HG03442 (cell line): ENCODE measurements around the gene SUGCT.

Source experiments
- ATAC-seq: cut with Tn5 transposase; IDR thresholded peaks from one replicate; pipeline ENCODE4 v1.9.1; 2021; ENCODE audit warnings: mild to moderate bottlenecking, moderate library complexity; ENCODE audit not compliant: unreplicated experiment

The SUGCT gene

GRCh38 chr7:40884241-40884640, 749.4 kb downstream of the SUGCT start:
- no peak for ATAC-seq

DNA sequence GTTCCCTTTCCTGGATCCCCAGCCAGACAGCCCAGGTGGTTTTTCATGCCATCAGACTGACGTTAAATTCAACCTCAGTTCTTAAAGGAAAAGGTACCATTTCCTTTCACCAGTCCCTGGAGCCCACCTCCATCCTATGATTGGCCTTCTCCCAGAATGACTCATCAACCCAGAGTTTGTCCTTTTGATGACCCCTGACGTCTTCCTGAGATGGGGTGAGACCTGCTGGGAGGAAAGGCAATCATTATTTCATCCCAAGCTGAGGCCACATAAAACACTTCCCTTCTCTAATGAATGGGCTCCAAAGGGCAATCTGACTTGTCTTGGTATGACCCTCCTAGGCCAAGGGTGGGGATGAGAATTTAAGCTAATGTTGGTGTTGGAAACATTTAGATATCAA, 750.7 kb downstream of the SUGCT start:
- ATAC-seq: no peak

DNA sequence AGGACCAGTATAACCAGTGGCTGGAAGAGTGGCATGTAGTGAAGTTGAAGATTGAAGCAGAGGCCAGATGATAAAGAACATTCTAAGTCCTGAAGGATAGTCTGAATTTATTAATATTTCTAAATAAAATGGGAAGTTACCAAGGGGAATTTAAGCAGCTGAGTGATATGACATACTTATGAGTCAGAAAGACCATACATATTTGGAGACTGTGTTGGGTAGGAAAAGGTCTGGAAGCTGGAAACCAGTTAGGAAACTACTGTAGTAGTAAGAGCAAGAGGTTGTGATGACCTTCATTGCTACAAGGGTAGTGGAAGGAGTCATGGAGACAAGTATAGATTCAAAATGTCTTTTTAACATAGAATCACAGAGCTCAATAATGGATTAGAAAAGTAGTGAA, 752.3 kb downstream of the SUGCT start:
- ATAC-seq: no peak

DNA sequence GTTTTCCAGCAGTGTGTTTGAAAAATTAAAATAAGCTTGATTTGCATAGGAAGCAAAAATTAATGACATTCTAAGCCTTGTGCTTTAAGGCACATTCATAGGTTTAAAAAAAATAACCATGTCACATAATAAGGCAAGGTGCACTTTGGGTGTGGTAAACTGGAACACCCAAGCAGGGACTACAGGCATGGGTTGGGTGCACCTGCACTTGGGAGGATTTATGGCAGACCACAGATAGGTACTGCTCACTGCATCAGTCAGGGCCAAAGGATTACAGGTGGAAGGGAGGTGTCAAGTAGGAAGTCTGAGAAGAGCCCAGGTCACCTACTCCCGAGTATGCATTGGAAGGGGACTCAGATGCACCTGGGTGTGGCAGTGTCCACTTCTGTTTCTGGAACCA, 753.7 kb downstream of the SUGCT start:
- no peak for ATAC-seq

- ATAC-seq: no peak
Measured at GRCh38 chr7:40889099-40889498, 754.3 kb downstream of the SUGCT start.

DNA sequence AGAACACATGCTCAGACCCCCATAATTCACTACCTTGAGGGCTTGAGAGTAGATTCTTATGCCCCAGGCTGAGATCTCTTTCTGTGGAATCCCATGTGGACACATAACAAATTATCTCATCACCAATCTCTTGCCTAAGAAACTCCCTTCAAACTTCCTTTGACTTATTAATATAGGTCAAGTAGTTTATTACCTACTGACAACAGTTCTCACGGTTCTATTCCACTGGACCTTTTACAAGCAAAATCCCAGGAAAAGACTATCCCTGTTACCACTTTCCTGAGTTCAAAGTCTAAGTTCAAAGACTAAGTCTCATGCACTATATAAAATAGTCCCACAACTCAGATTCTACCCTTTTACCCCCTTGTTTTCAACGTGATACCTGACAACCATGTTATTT, 754.7 kb downstream of the SUGCT start:
- ATAC-seq: no peak

DNA sequence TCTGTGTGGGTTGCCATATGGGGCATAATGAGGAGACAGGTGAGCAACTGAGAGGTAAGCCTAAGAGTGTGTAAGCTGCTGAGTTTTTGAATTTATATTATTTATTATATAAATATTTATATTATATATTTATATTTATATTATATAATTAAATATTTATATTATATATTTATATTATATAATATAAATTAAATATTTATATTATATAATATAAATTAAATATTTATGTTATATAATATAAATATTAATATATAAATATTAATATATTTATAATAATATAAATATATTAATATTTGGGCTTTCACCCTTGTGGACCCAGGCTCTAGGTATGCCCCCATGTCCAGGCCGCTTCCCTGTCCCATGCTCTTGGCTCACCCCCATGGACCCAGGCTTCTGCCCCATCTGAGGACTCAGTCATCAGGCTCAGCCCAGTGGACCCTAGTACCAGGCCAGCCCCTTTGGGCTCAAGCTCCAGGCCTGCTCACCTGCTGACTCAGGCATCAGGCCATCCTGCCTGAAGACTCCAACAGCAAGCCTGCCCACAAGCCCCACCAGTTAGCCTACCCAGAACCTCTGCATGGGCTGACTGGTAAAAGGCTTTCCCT, 755.4 kb downstream of the SUGCT start:
- no peak for ATAC-seq

DNA sequence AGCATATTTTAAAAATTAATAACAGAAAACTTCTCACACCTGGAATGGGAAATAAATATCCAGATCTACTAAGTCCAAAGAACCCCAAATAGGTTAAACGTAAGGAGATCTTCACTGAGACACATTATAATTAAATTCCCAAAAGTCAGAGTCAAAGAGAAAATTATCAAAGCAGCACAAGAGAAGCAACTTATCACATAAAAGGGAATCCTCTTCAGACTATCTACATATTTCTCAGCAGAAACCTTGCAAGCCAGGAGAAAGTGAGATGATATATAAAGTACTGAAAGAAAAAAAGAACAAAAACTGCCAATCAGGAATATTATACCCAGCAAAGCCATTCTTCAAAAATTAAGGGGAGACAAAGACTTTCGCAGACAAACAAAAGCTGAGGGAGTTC, 756.4 kb downstream of the SUGCT start:
- no peak for ATAC-seq

- ATAC-seq: no peak
Measured at GRCh38 chr7:40899151-40899550, 764.3 kb downstream of the SUGCT start.

DNA sequence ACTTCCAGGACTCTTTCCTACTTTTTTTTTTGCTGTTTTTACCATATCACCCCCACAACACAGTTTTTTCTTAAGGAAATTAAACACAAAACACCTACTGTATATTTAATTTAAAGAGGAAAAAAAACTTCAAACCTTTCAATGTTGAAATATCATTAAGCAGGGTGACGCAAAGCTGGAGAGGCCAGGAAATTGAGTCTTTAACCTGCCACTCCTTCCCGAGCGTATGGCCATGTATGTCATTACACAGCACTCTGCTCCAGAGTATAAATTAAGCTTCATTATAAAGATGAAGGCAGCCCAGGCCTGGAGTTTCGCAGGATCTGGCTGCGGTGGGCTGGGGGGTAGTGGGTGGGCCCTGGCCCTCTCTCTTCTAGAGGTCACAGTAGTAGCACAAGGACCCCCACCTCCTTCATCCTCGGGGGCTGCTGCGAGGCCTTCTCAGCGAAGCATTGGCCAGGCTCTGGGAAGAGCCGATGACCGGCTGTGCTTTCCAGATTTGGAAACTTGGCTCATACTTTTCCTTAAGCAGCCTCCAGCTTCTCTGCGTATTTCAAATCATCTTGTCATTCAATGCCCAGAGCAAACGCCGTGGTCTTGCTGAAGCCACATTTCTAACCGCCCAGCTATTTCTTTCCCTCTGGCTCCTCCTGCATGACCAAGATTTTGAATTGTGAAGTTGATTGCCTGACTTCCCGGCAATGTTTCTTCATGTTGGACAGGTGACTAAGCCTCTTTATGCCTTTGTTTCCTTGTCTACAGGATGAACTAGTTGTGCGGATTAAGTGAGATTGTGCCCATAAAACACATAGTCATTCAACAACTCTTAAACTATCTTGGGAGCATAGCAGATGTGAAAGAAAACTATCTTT, 765.1 kb downstream of the SUGCT start:
- ATAC-seq: no peak

- ATAC-seq: no peak
Measured at GRCh38 chr7:40903872-40904271, 769.1 kb downstream of the SUGCT start.

- ATAC-seq: no peak
Measured at GRCh38 chr7:40907286-40907685, 772.5 kb downstream of the SUGCT start.

GRCh38 chr7:40909346-40909980, 774.7 kb downstream of the SUGCT start:
- no peak for ATAC-seq
